GM12878 (cell line): ENCODE results near the gene ACACB. TPM values are rescaled to one million over a fixed set of nuclear protein-coding genes. Genes with fewer than 3 reads are reported as not detected.

ENCODE experiments used
- ATAC-seq: fragments of 200-7000 bp; cut with Tn5 transposase; 3 replicates; pipeline ENCODE4 v1.9.1; 2020; ENCODE audit warnings: mild to moderate bottlenecking, moderate library complexity
- BruUV-seq: library from RNA; stranded (reverse); fragments of 400-500 nt; replicated peaks from 2 replicates; lab custom pipeline; 2021; lab: Mats Ljungman, UMichigan
- CTCF ChIA-PET: fragments of 300-600 bp; sonication (Branson Sonifier 250); formaldehyde crosslinking; extraction: SDS; loops from one replicate; lab custom pipeline; 2021; ENCODE audit warnings: inconsistent platforms; lab: Yijun Ruan, JAX
- POLR2A ChIA-PET: fragments of 350-600 bp; formaldehyde crosslinking; extraction: SDS; loops from one replicate; lab custom pipeline; 2021; ENCODE audit warnings: inconsistent platforms; lab: Charles Lee
- RAD21 ChIA-PET: fragments of 300-600 bp; sonication (Branson Sonifier 250); formaldehyde crosslinking; loops from one replicate; lab custom pipeline; 2023; ENCODE audit warnings: antibody characterized with exemption; ENCODE audit not compliant: unreplicated experiment; lab: Charles Lee
- SMC1A ChIA-PET: fragments of 300-600 bp; sonication (Branson Sonifier 250); formaldehyde crosslinking; loops from one replicate; lab custom pipeline; 2023; ENCODE audit not compliant: unreplicated experiment, uncharacterized antibody; lab: Charles Lee
- DNase-seq: peaks from one replicate; pipeline ENCODE4 v3.0.0-alpha.2; 2011; ENCODE audit warnings: low read depth, low spot score
- FAIRE-seq: peaks from 3 replicates; lab custom pipeline; 2011; peaks lifted over from hg19 to GRCh38; lab: Jason Lieb, UNC
- H2AFZ ChIP-seq: 2 replicates; pipeline ENCODE4 v1.6.0; 2011; ENCODE audit warnings: low read depth, low read length, control low read depth; ENCODE audit not compliant: control insufficient read depth
- H3K27ac ChIP-seq: 2 replicates; pipeline ENCODE4 v1.5.1; 2011; ENCODE audit warnings: control low read depth; ENCODE audit not compliant: control insufficient read depth, insufficient read depth
- H3K27me3 ChIP-seq, 2 experiments: replicated peaks in 1 of 2; 2 replicates each; pipeline versions ENCODE4 v1.6.0 to v1.6.1; 2011; ENCODE audit warnings: low read length in 1 of 2; ENCODE audit not compliant: control insufficient read depth in 2 of 2, insufficient read depth in 2 of 2
- H3K36me3 ChIP-seq, 2 experiments: 2 replicates each; pipeline ENCODE4 v1.5.1; 2011; ENCODE audit warnings: low read length in 1 of 2; ENCODE audit not compliant: control insufficient read depth in 2 of 2, insufficient read depth in 2 of 2
- H3K4me1 ChIP-seq: 2 replicates; pipeline ENCODE4 v1.6.1; 2011; ENCODE audit warnings: mild to moderate bottlenecking, low read length, moderate library complexity, mixed read lengths; ENCODE audit not compliant: control insufficient read depth, insufficient read depth
- H3K4me2 ChIP-seq: 2 replicates; pipeline ENCODE4 v1.6.0; 2011; ENCODE audit warnings: control low read depth; ENCODE audit not compliant: control insufficient read depth, insufficient read depth
- H3K4me3 ChIP-seq: fragments of 200-600 bp; sonication (generic); 2 replicates; pipeline ENCODE4 v1.5.1; 2016
- H3K79me2 ChIP-seq: 2 replicates; pipeline ENCODE4 v1.6.0; 2011; ENCODE audit warnings: low read length; ENCODE audit not compliant: control insufficient read depth, insufficient read depth
- H3K9ac ChIP-seq: 2 replicates; pipeline ENCODE4 v1.8.0; 2011; ENCODE audit warnings: low read length, control low read depth, mixed read lengths; ENCODE audit not compliant: control insufficient read depth, insufficient read depth
- H3K9me3 ChIP-seq: replicated peaks from 3 replicates; pipeline ENCODE4 v1.5.1; 2011; ENCODE audit warnings: mild to moderate bottlenecking, low read length; ENCODE audit not compliant: control insufficient read depth, insufficient read depth
- H4K20me1 ChIP-seq: 2 replicates; pipeline ENCODE4 v1.6.0; 2011; ENCODE audit not compliant: control insufficient read depth, insufficient read depth
- ATF7 ChIP-seq: fragments of 450-650 bp; IDR thresholded peaks from 2 replicates; pipeline ENCODE4 v1.6.1; 2016; ENCODE audit warnings: low read depth, mild to moderate bottlenecking
- BACH1 ChIP-seq: fragments of 450-650 bp; IDR thresholded peaks from 2 replicates; pipeline ENCODE4 v1.6.1; 2017; ENCODE audit warnings: mild to moderate bottlenecking, borderline replicate concordance
- BCL11A ChIP-seq: IDR thresholded peaks from 2 replicates; pipeline ENCODE4 v1.6.1; 2011; ENCODE audit warnings: low read depth, low read length
- CBX3 ChIP-seq: fragments of 200-600 bp; sonication (generic); IDR thresholded peaks from 2 replicates; pipeline ENCODE4 v1.6.1; 2016; ENCODE audit warnings: low read depth, borderline replicate concordance
- CEBPB ChIP-seq, 2 experiments: fragments of 150-350 bp in 1 of 2; IDR thresholded peaks; 2 replicates each; pipeline ENCODE4 v1.6.1; 2012 to 2014; ENCODE audit warnings: low read depth in 2 of 2, low read length in 2 of 2, borderline replicate concordance in 1 of 2, inconsistent platforms in 1 of 2
- E2F4 ChIP-seq: IDR thresholded peaks from 2 replicates; pipeline ENCODE4 v1.6.1; 2012; ENCODE audit warnings: low read depth, low read length, improper control_type of control experiment
- ESRRA ChIP-seq: IDR thresholded peaks from 2 replicates; pipeline ENCODE4 v1.6.1; 2012; ENCODE audit warnings: mild to moderate bottlenecking, low read length, improper control_type of control experiment
- EZH2 ChIP-seq: IDR thresholded peaks from 2 replicates; pipeline ENCODE4 v1.6.1; 2012; ENCODE audit warnings: low read depth, mild to moderate bottlenecking, control low read depth, inconsistent platforms, low read length, borderline replicate concordance; ENCODE audit not compliant: control insufficient read depth
- FOXK2 ChIP-seq: fragments of 450-650 bp; IDR thresholded peaks from 2 replicates; pipeline ENCODE4 v1.6.1; 2017; ENCODE audit warnings: mild to moderate bottlenecking, moderate library complexity
- HSF1 ChIP-seq: fragments of 150-350 bp; IDR thresholded peaks from 2 replicates; pipeline ENCODE4 v1.6.1; 2014; ENCODE audit warnings: mild to moderate bottlenecking, low read depth, low read length
- KAT2A ChIP-seq: conservative IDR thresholded peaks from 2 replicates; pipeline ENCODE4 v1.6.1; 2011; ENCODE audit warnings: low read depth, low read length; ENCODE audit not compliant: control insufficient read depth
- MYB ChIP-seq: fragments of 150-350 bp; IDR thresholded peaks from 2 replicates; pipeline ENCODE4 v1.6.1; 2014; ENCODE audit warnings: mild to moderate bottlenecking, low read depth, low read length, borderline replicate concordance
- NR2C2 ChIP-seq: IDR thresholded peaks from 2 replicates; pipeline ENCODE4 v1.6.1; 2011; ENCODE audit warnings: borderline replicate concordance, low read depth; ENCODE audit not compliant: control insufficient read depth, insufficient read length
- NRF1 ChIP-seq: conservative IDR thresholded peaks from 2 replicates; pipeline ENCODE4 v1.6.1; 2011; ENCODE audit warnings: mild to moderate bottlenecking, low read depth, low read length, improper control_type of control experiment
- RBBP5 ChIP-seq: fragments of 200-600 bp; sonication (generic); conservative IDR thresholded peaks from 2 replicates; pipeline ENCODE4 v1.6.1; 2016
- SP1 ChIP-seq: IDR thresholded peaks from one replicate; pipeline ENCODE4 v1.6.1; 2011; ENCODE audit warnings: low read depth, low read length
- YBX1 ChIP-seq: fragments of 450-650 bp; IDR thresholded peaks from 2 replicates; pipeline ENCODE4 v1.6.1; 2016; ENCODE audit warnings: antibody characterized with exemption
- WGBS: methylation state at CpG from one replicate; pipeline ENCODE4 v1.1.6; 2016; ENCODE audit warnings: low lambda C conversion rate; ENCODE audit not compliant: insufficient replicate concordance, insufficient coverage; ENCODE audit errors: missing lambda C conversion rate; 5-methylcytosine and 5-hydroxymethylcytosine counted together
- in situ Hi-C: fragments of 300-500 bp; cut with MboI; formaldehyde crosslinking; loops from 9 replicates; pipeline ENCODE4 v1.14.3; 2018; ENCODE audit warnings: mixed read lengths
- intact Hi-C: fragments of 100-400 bp; cut with micrococcal nuclease; formaldehyde crosslinking; loops from one replicate; pipeline ENCODE4 v1.14.2; 2022; ENCODE audit not compliant: unreplicated experiment
- polyA plus RNA-seq, 11 experiments: library from polyadenylated mRNA; depleted of rRNA in 4 of 11; unstranded in 6 of 11; stranded (reverse) in 5 of 11; fragments of >200 nt; fragmentation: Nextera tagmentation in 4 of 11; fragmentation: Illumina TruSeq in 1 of 11; extraction: Ambion mirVana in 4 of 11; extraction: Trizol in 1 of 11; gene quantifications; 1 replicate in 1 of 11; 2 replicates in 10 of 11; pipeline versions ENCODE4 v1.2.1 to v1.2.3, GENCODE V29; 2011 to 2016; ENCODE audit warnings: inconsistent platforms in 2 of 11, missing spikeins in 2 of 11, low read depth in 1 of 11
- total RNA-seq, 4 experiments: library from RNA; depleted of rRNA in 3 of 4; stranded (reverse); fragments of >200 nt in 3 of 4; fragmentation: Illumina TruSeq in 1 of 4; extraction: Trizol in 1 of 4; gene quantifications; 2 replicates each; pipeline versions ENCODE4 v1.2.1 to v1.2.3, GENCODE V29; 2013 to 2021
- TF ChIP-seq, protein P1 (sequence below): fragments of 450-650 bp; IDR thresholded peaks from 2 replicates; pipeline ENCODE4 v1.6.1; 2017; ENCODE audit warnings: borderline replicate concordance

ACACB gene
- total and polyA plus RNA-seq, 10 of the 15 experiments (the other 5 are each of a cell fraction or from before 2014, with no cell fraction given): 0.05 to 1.9 (median 0.38) TPM; not detected in 2

GRCh38 chr12:109239179-109239578 lies 122.8 kb downstream of the ACACB start:
- ChIA-PET POLR2A (no interaction called here), SMC1A (no interaction called here), RAD21 (no interaction called here), CTCF (no interaction called here)
- FAIRE-seq: no peak
- DNase-seq: no peak
- no peak overlapping the region for H3K27ac ChIP-seq
- no peaks in the 10 kb centered on the region for H3K79me2 ChIP-seq
- no peak overlapping the region for H3K4me3 ChIP-seq
- H3K4me2 ChIP-seq: no peak overlapping the region
- intact Hi-C loops (no loop called here), in situ Hi-C loops (no loop called here)
- H3K36me3 ChIP-seq: no peaks in the 10 kb centered on the region
- H3K4me1 ChIP-seq: no peaks in the 10 kb centered on the region
- H3K27me3 ChIP-seq: no peaks in the 10 kb centered on the region
- no peaks in the 10 kb centered on the region for H4K20me1 ChIP-seq
- no peak overlapping the region for H3K9ac ChIP-seq
- no peak overlapping the region for H2AFZ ChIP-seq
- BruUV-seq: no TSS peak
- no peak for ATAC-seq
- TF ChIP-seq EZH2: no peak
- TF ChIP-seq SP1: no peak
- TF ChIP-seq ATF7: no peak
- no peak for TF ChIP-seq NRF1
- TF ChIP-seq HSF1: no peak
- no peak for TF ChIP-seq FOXK2
- no peak for TF ChIP-seq ESRRA
- no peak for TF ChIP-seq BACH1
- no peak for TF ChIP-seq BCL11A
- TF ChIP-seq YBX1: no peak
- TF ChIP-seq MYB: no peak
- TF ChIP-seq KAT2A: no peak
- TF ChIP-seq E2F4: no peak
- no peak for TF ChIP-seq RBBP5
- no peak for TF ChIP-seq CEBPB (IDR thresholded peaks at IDR 0.05; ENCODE audit: borderline replicate concordance in 1 of 2, low read depth in 2 of 2, low read length in 2 of 2)
- no peak for TF ChIP-seq NR2C2
- no peak for TF ChIP-seq CBX3
- TF ChIP-seq, protein P1, sequence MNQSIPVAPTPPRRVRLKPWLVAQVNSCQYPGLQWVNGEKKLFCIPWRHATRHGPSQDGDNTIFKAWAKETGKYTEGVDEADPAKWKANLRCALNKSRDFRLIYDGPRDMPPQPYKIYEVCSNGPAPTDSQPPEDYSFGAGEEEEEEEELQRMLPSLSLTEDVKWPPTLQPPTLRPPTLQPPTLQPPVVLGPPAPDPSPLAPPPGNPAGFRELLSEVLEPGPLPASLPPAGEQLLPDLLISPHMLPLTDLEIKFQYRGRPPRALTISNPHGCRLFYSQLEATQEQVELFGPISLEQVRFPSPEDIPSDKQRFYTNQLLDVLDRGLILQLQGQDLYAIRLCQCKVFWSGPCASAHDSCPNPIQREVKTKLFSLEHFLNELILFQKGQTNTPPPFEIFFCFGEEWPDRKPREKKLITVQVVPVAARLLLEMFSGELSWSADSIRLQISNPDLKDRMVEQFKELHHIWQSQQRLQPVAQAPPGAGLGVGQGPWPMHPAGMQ: no peak
- WGBS: 21% methylated on average over 4 of the region's 4 CpGs
- no peaks in the 10 kb centered on the region for H3K9me3 ChIP-seq
